HepG2 (cell line): ENCODE results near the gene CARHSP1. TPM values are rescaled to one million over a fixed set of nuclear protein-coding genes. Genes with fewer than 3 reads are reported as not detected.

Experiments used
- ATAC-seq: fragments of 200-7000 bp; cut with Tn5 transposase; 3 replicates; pipeline ENCODE4 v1.9.1; 2020; ENCODE audit warnings: mild to moderate bottlenecking, moderate library complexity
- BruUV-seq: library from RNA; stranded (reverse); fragments of 400-500 nt; replicated peaks from 2 replicates; lab custom pipeline; 2021; lab: Mats Ljungman, UMichigan
- CTCF ChIA-PET: fragments of 300-600 bp; formaldehyde crosslinking; extraction: SDS; loops from one replicate; lab custom pipeline; 2021; ENCODE audit warnings: low total read pairs, inconsistent platforms, low intra/inter-chr PET ratio; lab: Yijun Ruan, JAX
- POLR2A ChIA-PET: fragments of 350-600 bp; sonication (Branson Sonifier 250); formaldehyde crosslinking; loops from one replicate; lab custom pipeline; 2020; ENCODE audit warnings: antibody characterized with exemption, inconsistent platforms; lab: Yijun Ruan, JAX
- DNase-seq: peaks from one replicate; pipeline ENCODE4 v3.0.0-alpha.2; 2015; ENCODE audit warnings: low spot score
- FAIRE-seq: peaks from 3 replicates; lab custom pipeline; 2011; peaks lifted over from hg19 to GRCh38; lab: Jason Lieb, UNC
- H2AFZ ChIP-seq: one replicate; pipeline ENCODE4 v1.6.1; 2011; ENCODE audit warnings: low read length, inconsistent platforms
- H3K27ac ChIP-seq: fragments of 300-600 bp; 3 replicates; pipeline ENCODE4 v1.8.0; 2011; ENCODE audit warnings: mixed run types, mild to moderate bottlenecking, mixed read lengths, low read length, inconsistent platforms; ENCODE audit not compliant: insufficient read depth; ENCODE audit errors: extremely low read length
- H3K27me3 ChIP-seq, 2 experiments: fragments of 200-600 bp in 1 of 2; 2 replicates in 1 of 2; 3 replicates in 1 of 2; pipeline versions ENCODE4 v1.6.0 to v1.8.0; 2011; ENCODE audit warnings: low read length in 2 of 2, mild to moderate bottlenecking in 2 of 2, moderate library complexity in 2 of 2, inconsistent platforms in 1 of 2; ENCODE audit not compliant: insufficient read depth in 2 of 2, control insufficient read depth in 1 of 2
- H3K36me3 ChIP-seq, 2 experiments: fragments of 200-600 bp in 1 of 2; replicated peaks in 1 of 2; 2 replicates in 1 of 2; 3 replicates in 1 of 2; pipeline versions ENCODE4 v1.5.1 to v1.8.0; 2011; ENCODE audit warnings: low read length in 2 of 2, inconsistent platforms in 1 of 2; ENCODE audit not compliant: insufficient read depth in 2 of 2, control insufficient read depth in 1 of 2
- H3K4me1 ChIP-seq: 2 replicates; pipeline ENCODE4 v1.5.1; 2012; ENCODE audit warnings: low read length, inconsistent platforms; ENCODE audit not compliant: insufficient read depth
- H3K4me2 ChIP-seq: 2 replicates; pipeline ENCODE4 v1.6.0; 2011; ENCODE audit warnings: low read depth, low read length, inconsistent platforms
- H3K4me3 ChIP-seq, 3 experiments: fragments of 200-600 bp in 1 of 3; sonication (generic), shearing (Covaris generic) in 1 of 3; replicated peaks in 1 of 3; 2 replicates each; pipeline ENCODE4 v1.5.1; 2011 to 2016; ENCODE audit warnings: low read length in 3 of 3, inconsistent platforms in 2 of 3, low read depth in 2 of 3, mild to moderate bottlenecking in 2 of 3, control low read depth in 1 of 3, mixed read lengths in 1 of 3; ENCODE audit not compliant: insufficient read depth in 1 of 3
- H3K79me2 ChIP-seq: one replicate; pipeline ENCODE4 v1.6.1; 2011; ENCODE audit warnings: low read length, inconsistent platforms; ENCODE audit not compliant: insufficient read depth
- H3K9ac ChIP-seq: 2 replicates; pipeline ENCODE4 v1.6.0; 2011; ENCODE audit warnings: mild to moderate bottlenecking, low read depth, low read length, inconsistent platforms; ENCODE audit not compliant: insufficient read depth
- H3K9me3 ChIP-seq: 2 replicates; pipeline ENCODE4 v1.5.1; 2012; ENCODE audit warnings: mild to moderate bottlenecking, low read length
- H4K20me1 ChIP-seq: 2 replicates; pipeline ENCODE4 v1.6.0; 2011; ENCODE audit warnings: inconsistent platforms, mild to moderate bottlenecking, low read length, moderate library complexity; ENCODE audit not compliant: insufficient read depth
- CBX5 ChIP-seq: sonication (generic); formaldehyde crosslinking; IDR thresholded peaks from 2 replicates; pipeline ENCODE4 v1.4.0; 2020; ENCODE audit warnings: missing genetic modification reagents, borderline replicate concordance
- CREM ChIP-seq, 2 experiments: sonication (generic) in 1 of 2; formaldehyde crosslinking in 1 of 2; IDR thresholded peaks; 2 replicates each; pipeline versions ENCODE4 v1.4.0 to v1.6.1; 2016 to 2020; ENCODE audit warnings: antibody characterized with exemption in 1 of 2, mild to moderate bottlenecking in 1 of 2, missing genetic modification reagents in 1 of 2
- ERF ChIP-seq: IDR thresholded peaks from 2 replicates; pipeline ENCODE4 v1.6.1; 2018; ENCODE audit warnings: missing biosample characterization, missing genetic modification reagents
- GABPB1 ChIP-seq: IDR thresholded peaks from 2 replicates; pipeline ENCODE4 v1.6.1; 2016; ENCODE audit warnings: mild to moderate bottlenecking, missing genetic modification reagents, moderate library complexity, missing compliant biosample characterization
- HDAC1 ChIP-seq: sonication (generic); formaldehyde crosslinking; IDR thresholded peaks from 2 replicates; pipeline ENCODE4 v1.5.1; 2020; ENCODE audit warnings: mild to moderate bottlenecking, missing genetic modification reagents
- KLF9 ChIP-seq: IDR thresholded peaks from 2 replicates; pipeline ENCODE4 v1.6.1; 2016; ENCODE audit warnings: low read depth
- NONO ChIP-seq, 2 experiments: fragments of 450-650 bp in 1 of 2; sonication (generic) in 1 of 2; formaldehyde crosslinking in 1 of 2; IDR thresholded peaks in 1 of 2; conservative IDR thresholded peaks in 1 of 2; 2 replicates each; pipeline versions ENCODE4 v1.6.1 to v1.8.0; 2017 to 2022; ENCODE audit warnings: mild to moderate bottlenecking in 1 of 2, missing genetic modification reagents in 1 of 2, moderate library complexity in 1 of 2
- PHF20 ChIP-seq: sonication (generic); formaldehyde crosslinking; IDR thresholded peaks from 2 replicates; pipeline ENCODE4 v1.5.0; 2020; ENCODE audit warnings: mild to moderate bottlenecking, missing genetic modification reagents
- PLRG1 ChIP-seq: fragments of 450-650 bp; conservative IDR thresholded peaks from 2 replicates; pipeline ENCODE4 v1.6.1; 2016
- RBFOX2 ChIP-seq: fragments of 200-400 bp; formaldehyde crosslinking; IDR thresholded peaks from 2 replicates; pipeline ENCODE4 v1.6.1; 2017; ENCODE audit warnings: low read depth, mild to moderate bottlenecking, low read length
- SMAD3 ChIP-seq: sonication (generic); formaldehyde crosslinking; IDR thresholded peaks from 2 replicates; pipeline ENCODE4 v1.4.0; 2020; ENCODE audit warnings: missing genetic modification reagents
- TARDBP ChIP-seq: sonication (generic); formaldehyde crosslinking; IDR thresholded peaks from 2 replicates; pipeline ENCODE4 v1.8.0; 2022; ENCODE audit warnings: mild to moderate bottlenecking, missing genetic modification reagents
- TCF12 ChIP-seq, 2 experiments: fragments of 450-650 bp in 1 of 2; sonication (generic) in 1 of 2; formaldehyde crosslinking in 1 of 2; IDR thresholded peaks; 2 replicates each; pipeline versions ENCODE4 v1.6.1 to v1.8.0; 2017 to 2022; ENCODE audit warnings: antibody characterized with exemption in 1 of 2, mild to moderate bottlenecking in 1 of 2, missing genetic modification reagents in 1 of 2, moderate library complexity in 1 of 2
- ZFX ChIP-seq: sonication (generic); formaldehyde crosslinking; IDR thresholded peaks from 2 replicates; pipeline ENCODE4 v1.4.0; 2020; ENCODE audit warnings: mild to moderate bottlenecking, low read depth, missing genetic modification reagents, moderate library complexity
- ZNF275 ChIP-seq: sonication (generic); formaldehyde crosslinking; IDR thresholded peaks from 2 replicates; pipeline ENCODE4 v1.8.0; 2022; ENCODE audit warnings: missing genetic modification reagents, mild to moderate bottlenecking, inconsistent platforms, borderline replicate concordance
- ZNF367 ChIP-seq: sonication (generic); formaldehyde crosslinking; IDR thresholded peaks from 2 replicates; pipeline ENCODE4 v1.4.0; 2020; ENCODE audit warnings: missing genetic modification reagents, borderline replicate concordance
- ZNF543 ChIP-seq: sonication (generic); formaldehyde crosslinking; IDR thresholded peaks from 2 replicates; pipeline ENCODE4 v1.4.0; 2020; ENCODE audit warnings: mild to moderate bottlenecking, missing genetic modification reagents
- ZNF598 ChIP-seq: sonication (generic); formaldehyde crosslinking; IDR thresholded peaks from 2 replicates; pipeline ENCODE4 v1.5.1; 2020; ENCODE audit warnings: mild to moderate bottlenecking, missing genetic modification reagents, borderline replicate concordance
- ZNF660 ChIP-seq: sonication (generic); formaldehyde crosslinking; IDR thresholded peaks from 2 replicates; pipeline ENCODE4 v1.5.1; 2020; ENCODE audit warnings: mild to moderate bottlenecking, low read depth, missing genetic modification reagents, borderline replicate concordance
- ZSCAN25 ChIP-seq: sonication (generic); formaldehyde crosslinking; IDR thresholded peaks from 2 replicates; pipeline ENCODE4 v1.8.0; 2022; ENCODE audit warnings: mild to moderate bottlenecking, missing genetic modification reagents
- ZXDC ChIP-seq: sonication (generic); formaldehyde crosslinking; IDR thresholded peaks from 2 replicates; pipeline ENCODE4 v1.5.0; 2020; ENCODE audit warnings: mild to moderate bottlenecking, missing genetic modification reagents
- WGBS: methylation state at CpG from one replicate; pipeline ENCODE4 v1.1.6; 2017; ENCODE audit warnings: low lambda C conversion rate; 5-methylcytosine and 5-hydroxymethylcytosine counted together
- in situ Hi-C: cut with HindIII; loops from 2 replicates; pipeline ENCODE4 v1.10.0; 2017; ENCODE audit warnings: low pct_unique_long_range_greater_than_20kb; ENCODE audit not compliant: extremely low pct_ligation_motif_present
- intact Hi-C: fragments of 100-400 bp; cut with micrococcal nuclease; formaldehyde crosslinking; loops from one replicate; pipeline ENCODE4 v1.10.0; 2022; ENCODE audit not compliant: unreplicated experiment
- polyA plus RNA-seq, 8 experiments: library from polyadenylated mRNA; depleted of rRNA in 3 of 8; stranded (reverse) in 7 of 8; unstranded in 1 of 8; fragments of >200 nt; fragmentation: Illumina TruSeq in 4 of 8; extraction: Trizol in 4 of 8; gene quantifications; 2 replicates each; pipeline versions ENCODE4 v1.2.1 to v1.2.3, GENCODE V29; 2011 to 2016; ENCODE audit warnings: low read depth in 4 of 8, missing spikeins in 1 of 8, mixed read lengths in 1 of 8; ENCODE audit not compliant: insufficient read depth in 1 of 8
- total RNA-seq, 5 experiments: library from RNA; depleted of rRNA; stranded (reverse); fragments of >200 nt; fragmentation: Illumina TruSeq; extraction: Trizol; gene quantifications; 2 replicates each; pipeline ENCODE4 v1.2.3, GENCODE V29; 2016; ENCODE audit warnings: low read depth in 1 of 5

The CARHSP1 gene
- total and polyA plus RNA-seq, 2 of the 13 experiments (the other 11 are each of a cell fraction or from before 2014, with no cell fraction given) = 173 to 345 TPM

GRCh38 chr16:8889893-8890548 is 21.2 kb upstream of the CARHSP1 start:
- no peak for FAIRE-seq
- Histone ChIP-seq H3K4me2 (no peak overlapping the region), H3K27me3 (no peaks in the 10 kb centered on the region), H3K36me3 (peaks cover 43 to 45% of the 10 kb centered on the region in 2 experiments), H3K4me3 (no peak overlapping the region), H3K4me1 (peaks cover 18% of the 10 kb centered on the region), H3K27ac (no peak overlapping the region), H3K9me3 (no peaks in the 10 kb centered on the region), H3K9ac (no peak overlapping the region), H3K79me2 (no peaks in the 10 kb centered on the region), H2AFZ (no peak overlapping the region), H4K20me1 (no peaks in the 10 kb centered on the region)
- CTCF ChIA-PET = no interaction called here
- ATAC-seq = no peak
- 93% methylated on average over 14 of the region's 14 CpGs for WGBS
- intact Hi-C loops (no loop called here), in situ Hi-C loops (loop anchor here (25.0 kb wide), 1 partner anchor 228 kb away; the partner anchor contains the start of gene ABAT)
- POLR2A ChIA-PET = interaction anchor here (1.7 to 14.5 kb wide), 2 partner anchors 22 to 119 kb away, joined by 4 to 235 read pairs; partner anchors contain the start of gene CARHSP1
- DNase-seq = no peak
- no TSS peak for BruUV-seq
- TF ChIP-seq ZNF598 (CRISPR knock-in tag) = no peak
- TF ChIP-seq TARDBP = no peak
- TF ChIP-seq ZNF543 (CRISPR knock-in tag) = 0 out of 2 replicates have a peak, but pooled peaks have one; percentile 13
- no peak for TF ChIP-seq TCF12 (IDR thresholded peaks at IDR 0.05)
- TF ChIP-seq TCF12 (CRISPR knock-in tag; IDR thresholded peaks at IDR 0.05) = no peak
- no peak for TF ChIP-seq RBFOX2
- no peak for TF ChIP-seq PLRG1
- TF ChIP-seq ERF (CRISPR knock-in tag) = no peak
- TF ChIP-seq GABPB1 (CRISPR knock-in tag) = no peak
- TF ChIP-seq HDAC1 (CRISPR knock-in tag) = no peak
- TF ChIP-seq ZNF275 (CRISPR knock-in tag) = no peak
- no peak for TF ChIP-seq ZNF367 (CRISPR knock-in tag)
- TF ChIP-seq ZSCAN25 (CRISPR knock-in tag) = 0 out of 2 replicates have a peak, but pooled peaks have one; percentile 26
- no peak for TF ChIP-seq ZNF660 (CRISPR knock-in tag)
- TF ChIP-seq CREM (IDR thresholded peaks at IDR 0.05) = no peak
- no peak for TF ChIP-seq CREM (CRISPR knock-in tag; IDR thresholded peaks at IDR 0.05)
- TF ChIP-seq CBX5 = no peak
- TF ChIP-seq ZXDC (CRISPR knock-in tag) = no peak
- no peak for TF ChIP-seq NONO (IDR thresholded peaks at IDR 0.05)
- TF ChIP-seq NONO (CRISPR knock-in tag; conservative IDR thresholded peaks at IDR 0.05) = no peak
- 0 out of 2 replicates have a peak, but pooled peaks have one; percentile 10 for TF ChIP-seq PHF20
- TF ChIP-seq KLF9 = no peak
- no peak for TF ChIP-seq SMAD3 (CRISPR knock-in tag)
- TF ChIP-seq ZFX (CRISPR knock-in tag) = 0 out of 2 replicates have a peak, but pooled peaks have one; percentile 10
